Measurements from ENCODE around the gene GNGT1.

- TF ChIP-seq POU5F1 (IDR thresholded peaks at IDR 0.05; ENCODE audit: low read depth, low read length) (no peak), GABPA (IDR thresholded peaks at IDR 0.05; ENCODE audit: borderline replicate concordance, insufficient read depth, low read length) (no peak), SP4 (IDR thresholded peaks at IDR 0.05; ENCODE audit: low read length) (no peak)
These were observed 27.0 kb upstream of the GNGT1 start for GRCh38 chr7:93879356-93879755.
